Activated CD4-positive, CD25-positive, alpha-beta regulatory T cell treated with anti-CD3 and anti-CD28 coated beads, Interleukin-2, amount 50 U/mL, for 16 hours (primary cell): ENCODE data around the gene PIGN.
A peak's percentile ranks its signal among the peaks of the same experiment; 100 is the strongest.

ENCODE experiments used
- DNase-seq: peaks from one replicate; pipeline ENCODE4 v3.0.0-alpha.2; 2020; ENCODE audit warnings: low read depth, low spot score

The PIGN gene, protein sequence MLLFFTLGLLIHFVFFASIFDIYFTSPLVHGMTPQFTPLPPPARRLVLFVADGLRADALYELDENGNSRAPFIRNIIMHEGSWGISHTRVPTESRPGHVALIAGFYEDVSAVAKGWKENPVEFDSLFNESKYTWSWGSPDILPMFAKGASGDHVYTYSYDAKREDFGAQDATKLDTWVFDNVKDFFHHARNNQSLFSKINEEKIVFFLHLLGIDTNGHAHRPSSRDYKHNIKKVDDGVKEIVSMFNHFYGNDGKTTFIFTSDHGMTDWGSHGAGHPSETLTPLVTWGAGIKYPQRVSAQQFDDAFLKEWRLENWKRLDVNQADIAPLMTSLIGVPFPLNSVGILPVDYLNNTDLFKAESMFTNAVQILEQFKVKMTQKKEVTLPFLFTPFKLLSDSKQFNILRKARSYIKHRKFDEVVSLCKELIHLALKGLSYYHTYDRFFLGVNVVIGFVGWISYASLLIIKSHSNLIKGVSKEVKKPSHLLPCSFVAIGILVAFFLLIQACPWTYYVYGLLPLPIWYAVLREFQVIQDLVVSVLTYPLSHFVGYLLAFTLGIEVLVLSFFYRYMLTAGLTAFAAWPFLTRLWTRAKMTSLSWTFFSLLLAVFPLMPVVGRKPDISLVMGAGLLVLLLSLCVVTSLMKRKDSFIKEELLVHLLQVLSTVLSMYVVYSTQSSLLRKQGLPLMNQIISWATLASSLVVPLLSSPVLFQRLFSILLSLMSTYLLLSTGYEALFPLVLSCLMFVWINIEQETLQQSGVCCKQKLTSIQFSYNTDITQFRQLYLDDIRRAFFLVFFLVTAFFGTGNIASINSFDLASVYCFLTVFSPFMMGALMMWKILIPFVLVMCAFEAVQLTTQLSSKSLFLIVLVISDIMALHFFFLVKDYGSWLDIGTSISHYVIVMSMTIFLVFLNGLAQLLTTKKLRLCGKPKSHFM

DNA sequence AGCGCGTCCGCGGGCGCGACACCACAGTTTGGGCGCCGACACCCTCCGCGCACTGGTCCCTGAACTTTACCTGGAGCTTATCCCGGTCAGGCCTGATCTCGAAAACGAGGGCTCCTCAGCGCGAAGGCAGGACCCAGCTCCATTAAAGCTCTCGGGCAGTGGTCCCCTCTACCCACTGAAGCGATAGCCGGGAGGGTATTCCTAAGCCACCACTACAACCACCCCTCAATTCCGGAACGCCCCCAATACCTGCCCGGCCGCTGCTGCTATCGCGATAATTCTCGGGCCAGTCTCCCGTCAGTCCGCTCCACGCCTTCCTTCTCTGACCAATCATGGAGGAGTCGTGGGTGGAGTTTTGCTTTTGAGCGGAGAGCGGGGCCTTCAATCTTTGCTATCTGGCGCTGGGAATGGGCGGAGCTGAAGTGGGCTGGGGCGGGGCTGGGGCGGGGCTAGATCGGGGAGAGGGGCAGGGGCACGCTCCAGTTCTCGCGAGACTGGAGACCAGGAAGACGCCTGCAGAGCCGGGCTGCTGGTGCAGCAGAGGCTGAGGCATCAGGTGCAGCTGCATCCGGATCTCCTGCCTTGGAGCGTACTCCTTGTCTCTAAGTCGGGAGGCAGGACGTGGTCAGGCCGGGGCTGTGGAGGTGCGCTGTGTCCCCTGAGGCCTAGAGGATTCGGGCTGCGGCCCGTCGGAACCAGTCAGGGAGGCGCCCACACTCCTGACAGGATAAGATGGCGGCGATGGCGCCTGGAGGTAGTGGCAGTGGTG, at the start of gene PIGN, which contains the start of gene RELCH:
PIGN (minus strand) TSS at position 283 of the 769 bp plus-strand sequence. CDS start 25,703 bp downstream, outside the sequence.
RELCH (plus strand) TSS at position 482 of the 769 bp plus-strand sequence; CDS start at position 733, 251 bp downstream.
- DNase-seq: peak; percentile 94

DNA sequence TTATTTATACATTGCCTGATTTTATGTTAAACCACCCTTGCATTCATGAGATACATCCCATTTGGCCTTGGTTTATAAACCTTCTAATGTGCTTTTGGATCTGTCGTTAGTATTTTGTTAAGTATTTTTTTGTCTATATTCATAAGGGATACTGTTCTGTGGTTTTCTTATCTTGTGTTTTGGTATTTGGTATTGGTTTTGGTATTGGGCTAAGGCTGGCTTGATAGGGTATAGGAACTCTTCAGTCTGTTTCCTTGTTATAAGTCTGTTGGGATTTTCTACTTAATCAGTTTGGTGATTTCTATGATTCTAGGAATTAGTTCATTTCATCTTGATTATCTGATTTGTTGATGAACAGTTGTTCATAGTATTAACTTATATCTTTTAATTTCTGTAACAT, 49.4 kb upstream of the PIGN start:
- no peak for DNase-seq

DNA sequence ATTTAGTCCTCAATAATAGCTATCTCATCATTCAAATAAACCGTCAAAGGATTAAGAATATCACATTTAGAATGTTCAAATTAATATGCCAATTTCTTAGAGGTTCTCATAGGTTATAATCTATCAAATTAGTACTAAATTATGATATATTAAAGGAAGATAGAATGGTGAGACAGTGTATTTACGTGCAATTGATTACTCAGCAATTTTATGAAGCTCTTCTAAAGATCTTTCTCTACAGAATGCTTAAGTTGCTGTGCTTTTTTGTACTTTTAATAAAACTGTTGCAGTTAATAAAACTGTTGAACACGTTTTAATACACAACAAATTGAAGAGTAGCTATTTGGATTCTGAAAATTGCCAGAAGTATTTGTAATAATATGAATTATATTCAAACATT, 39.2 kb upstream of the PIGN start:
- DNase-seq: no peak

DNA sequence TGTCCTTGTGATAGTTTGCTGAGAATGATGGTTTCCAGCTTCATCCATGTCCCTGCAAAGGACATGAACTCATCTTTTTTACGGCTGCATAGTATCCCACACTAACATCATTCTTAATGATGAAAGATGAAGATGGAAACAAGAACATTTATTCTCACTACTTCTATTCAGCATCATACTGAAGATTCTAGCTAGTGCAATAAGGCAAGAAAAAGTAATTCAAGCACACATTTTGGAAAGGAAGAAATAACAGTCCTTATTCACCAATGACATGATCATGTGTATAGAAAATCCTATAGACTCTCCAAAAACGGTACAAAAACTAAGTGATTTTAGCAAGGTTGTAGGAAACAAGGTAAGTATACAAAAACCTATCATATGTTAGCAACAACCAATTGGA, 37.4 kb upstream of the PIGN start:
- DNase-seq: no peak

DNA sequence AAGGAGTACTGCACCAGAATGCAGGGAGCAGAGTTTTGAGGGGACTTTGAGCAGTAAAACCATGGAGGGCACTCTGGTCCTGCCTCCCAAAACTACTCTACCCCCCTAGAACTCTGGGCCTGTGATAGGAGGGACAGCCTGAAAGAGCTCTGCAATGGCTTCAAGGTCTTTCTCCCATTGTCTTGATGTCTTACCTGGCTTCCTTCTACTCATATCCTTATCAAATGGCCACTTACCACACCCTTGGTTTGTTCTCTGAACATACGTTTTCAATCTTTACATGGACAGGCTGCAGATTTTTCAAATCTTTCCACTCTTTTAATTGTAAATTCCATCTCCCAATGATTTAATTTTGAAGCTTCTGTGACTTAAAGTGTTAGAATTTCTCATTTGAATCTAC, 27.9 kb upstream of the PIGN start:
- no peak for DNase-seq

DNA sequence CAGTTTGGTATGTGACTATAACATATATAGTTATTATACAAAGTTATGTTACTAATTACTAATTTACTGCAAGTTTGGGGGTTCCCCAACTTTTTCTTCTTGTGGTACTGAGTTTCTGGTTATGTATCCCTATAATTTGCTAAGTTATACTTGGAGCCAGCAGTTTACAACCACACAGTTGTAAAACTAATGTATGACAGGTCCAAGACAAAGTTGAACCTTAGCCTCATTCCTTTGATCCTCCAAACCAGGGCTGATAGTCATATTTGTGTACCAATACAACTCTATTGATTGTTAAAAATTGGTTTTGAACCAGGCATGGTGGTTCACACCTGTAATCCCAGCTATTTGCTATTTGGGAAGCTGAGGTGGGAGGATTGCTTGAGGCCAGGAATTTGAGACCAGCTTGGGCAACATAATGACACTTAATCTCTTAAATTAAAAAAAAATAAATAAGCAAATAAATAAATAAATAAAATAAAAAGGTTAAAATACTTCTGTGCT, 24.5 kb upstream of the PIGN start:
- no peak for DNase-seq

DNA sequence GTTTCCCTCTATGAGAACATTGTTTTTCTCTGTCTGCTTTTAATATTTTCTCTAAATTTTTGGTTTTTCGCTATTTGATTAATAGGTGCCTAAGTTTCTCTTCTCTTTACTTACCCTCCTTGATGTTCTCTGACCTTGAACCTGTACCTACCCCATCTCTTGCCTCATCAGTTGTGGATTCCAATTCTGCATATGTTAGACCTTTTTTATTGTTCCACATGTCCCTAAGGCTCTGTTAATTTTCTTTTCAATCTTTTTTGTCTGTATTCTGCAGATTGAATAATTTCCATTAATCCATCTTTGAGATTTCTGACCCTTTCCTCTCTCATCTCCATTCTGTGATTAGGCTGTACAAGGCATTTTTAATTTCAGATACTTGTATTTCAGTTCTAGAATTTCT, 23.3 kb upstream of the PIGN start:
- DNase-seq: no peak

DNA sequence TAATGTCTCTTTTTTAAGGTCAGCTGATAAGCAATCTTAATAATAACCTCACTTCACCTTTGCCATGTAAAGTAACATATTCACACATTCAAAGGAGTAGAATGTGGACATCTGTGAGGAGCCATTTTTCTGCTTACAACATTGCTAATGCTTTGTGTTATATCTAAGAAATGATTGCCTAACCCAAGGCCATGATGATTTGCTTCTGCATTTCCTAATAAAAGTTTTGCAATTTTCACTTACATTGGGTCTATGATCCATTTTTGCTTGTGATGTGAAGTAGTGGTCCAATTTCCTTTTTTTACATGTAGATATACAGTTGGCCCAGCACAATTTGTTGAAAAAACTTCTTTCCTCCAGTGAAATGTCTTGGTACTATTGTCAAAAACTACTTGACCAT, 22.2 kb upstream of the PIGN start:
- DNase-seq: no peak

DNA sequence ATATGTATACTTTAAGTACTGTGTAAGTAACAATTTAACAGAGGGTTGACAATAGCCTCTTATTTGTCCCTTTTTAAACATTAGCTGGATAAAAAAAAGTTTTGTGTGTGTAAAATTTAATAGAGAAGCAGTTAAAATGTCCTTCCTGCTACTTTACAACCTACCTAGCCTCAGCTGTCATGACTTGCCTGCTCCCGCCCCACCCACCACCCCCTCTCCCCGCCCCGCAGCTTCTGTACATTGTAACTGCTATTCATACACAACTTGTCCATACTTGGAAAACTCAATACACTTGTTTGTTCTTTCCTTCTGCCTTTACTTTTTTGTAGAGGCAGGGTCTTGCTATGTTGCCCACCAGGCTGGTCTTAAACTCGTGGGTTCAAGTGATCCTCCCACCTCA, 19.7 kb upstream of the PIGN start:
- DNase-seq: no peak

DNA sequence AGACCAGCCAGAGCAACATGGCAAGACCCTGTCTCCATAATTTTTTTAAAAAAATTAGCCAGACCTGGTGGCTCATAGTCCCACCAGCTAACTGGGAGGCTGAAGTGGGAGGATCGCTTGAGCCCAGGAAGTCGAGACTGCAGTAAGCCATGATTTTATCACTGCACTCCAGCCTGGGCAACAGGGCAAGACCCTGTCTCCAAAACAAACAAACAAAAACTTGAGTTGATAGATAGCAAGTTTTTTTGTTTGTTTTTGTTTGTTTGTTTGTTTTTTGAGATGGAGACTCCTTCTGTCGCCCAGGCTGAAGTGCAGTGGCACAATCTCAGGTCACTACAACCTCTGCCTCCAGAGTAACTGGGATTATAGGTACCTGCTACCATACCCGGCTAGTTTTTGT, 19.0 kb upstream of the PIGN start:
- DNase-seq: no peak

DNA sequence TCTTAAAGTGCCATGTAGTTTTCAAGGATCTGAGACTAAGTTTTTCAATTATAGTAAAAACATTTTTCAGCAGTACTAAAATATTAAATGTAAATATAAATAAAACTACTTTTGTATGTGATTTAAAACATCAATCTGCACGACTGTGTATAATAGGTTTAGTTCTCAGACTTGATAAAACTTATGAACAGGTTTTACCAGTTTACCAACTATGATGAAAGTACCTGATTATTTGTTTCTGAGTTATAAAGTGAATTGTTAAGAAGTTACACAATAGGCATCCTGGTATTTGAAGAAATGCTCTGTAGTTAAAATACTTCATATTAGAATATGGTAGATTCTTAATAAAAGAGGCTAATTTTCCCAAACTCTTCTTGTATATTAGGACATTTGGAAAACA, 15.0 kb upstream of the PIGN start:
- DNase-seq: no peak

DNA sequence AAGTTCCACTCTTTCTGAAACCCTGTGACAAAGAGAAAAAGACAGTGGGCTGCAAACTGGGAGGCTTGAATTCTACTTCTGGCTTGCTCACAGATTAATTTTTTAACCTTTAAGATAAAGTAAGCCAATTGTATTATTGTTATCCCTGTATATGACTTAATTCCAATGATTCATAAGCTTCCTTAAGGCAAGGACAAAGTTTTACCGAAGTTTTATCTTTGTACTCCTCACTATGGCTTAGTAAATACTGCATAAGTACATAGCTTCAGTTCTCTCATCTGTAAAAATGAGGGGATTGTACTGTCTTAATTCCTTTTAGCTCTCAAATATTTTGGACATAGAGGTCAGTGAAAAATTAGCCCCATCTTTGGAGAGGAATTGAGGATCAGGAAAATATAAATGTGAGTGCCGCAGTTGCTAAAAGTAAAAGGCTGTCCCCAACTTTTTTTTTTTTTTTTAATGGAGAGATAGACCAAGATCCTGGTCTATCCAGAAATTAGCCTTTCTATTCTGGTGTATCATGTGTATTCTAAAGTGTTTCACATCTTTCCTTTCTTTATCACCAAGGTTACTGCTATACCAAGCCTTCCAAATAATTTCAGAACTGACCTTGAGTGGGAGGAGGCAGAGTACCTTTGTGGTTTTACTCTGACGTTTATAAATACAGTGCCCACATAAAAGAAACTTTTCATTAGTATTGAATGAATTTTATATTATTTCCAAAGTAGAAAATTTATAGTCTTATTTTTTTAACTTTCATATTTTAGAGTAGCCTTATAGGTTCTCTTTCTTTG, 13.5 kb upstream of the PIGN start:
- DNase-seq: no peak

DNA sequence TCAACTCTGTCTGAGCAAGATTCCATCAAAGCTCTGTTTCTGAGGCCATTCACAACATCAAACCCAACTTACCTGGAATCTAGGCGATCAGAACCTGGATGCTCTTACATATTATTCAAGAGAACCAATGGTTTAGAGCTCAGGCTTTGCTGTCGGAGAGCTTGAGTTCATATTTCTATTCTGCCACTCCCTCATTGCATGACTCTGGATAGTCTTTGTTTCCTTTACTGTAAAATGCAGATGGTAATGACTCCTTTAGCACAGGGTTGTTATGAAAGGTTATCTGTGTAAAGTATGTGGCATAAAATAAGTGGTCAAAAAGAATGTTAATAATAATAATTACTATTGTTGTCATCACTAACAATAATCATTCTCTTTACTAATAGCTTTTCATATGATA, 12.8 kb upstream of the PIGN start:
- no peak for DNase-seq

DNA sequence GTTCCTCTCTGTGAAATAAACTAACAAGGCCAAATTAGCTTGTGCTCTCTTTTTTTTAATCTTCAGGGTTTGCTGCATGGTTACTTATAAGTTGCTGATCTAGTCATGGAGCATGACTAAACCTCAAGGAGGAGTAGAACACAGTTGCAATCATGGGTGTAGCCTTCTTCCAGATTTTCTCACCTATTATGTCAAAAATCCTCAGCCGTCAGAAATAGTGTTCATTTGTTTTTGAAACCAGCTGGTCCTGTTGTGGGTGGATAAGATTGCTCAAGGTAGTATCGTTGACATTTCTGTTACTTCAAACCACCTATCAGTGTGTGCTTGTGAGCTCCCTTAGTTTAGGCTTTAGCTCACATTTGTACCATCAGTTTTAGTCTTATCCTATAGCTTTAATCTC, 11.4 kb upstream of the PIGN start:
- no peak for DNase-seq

DNA sequence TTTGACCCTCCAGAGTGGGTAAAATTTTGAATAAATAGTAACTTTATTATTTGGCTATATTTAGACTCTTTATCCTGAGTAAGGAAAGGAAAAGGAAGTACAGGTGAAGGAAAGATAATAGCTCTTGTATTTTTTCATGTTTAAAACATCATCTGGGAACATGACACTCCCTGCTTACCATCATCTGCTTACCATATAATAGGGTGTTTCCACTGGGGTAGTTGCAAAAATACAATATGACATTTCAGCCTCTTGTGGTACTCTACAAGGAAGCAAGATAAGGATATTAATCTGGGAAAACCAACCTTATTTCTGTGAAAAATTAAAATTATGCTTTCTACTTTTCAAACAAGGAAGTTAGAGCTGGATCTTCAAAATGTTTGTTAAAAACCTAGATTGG, 10.1 kb upstream of the PIGN start:
- no peak for DNase-seq

DNA sequence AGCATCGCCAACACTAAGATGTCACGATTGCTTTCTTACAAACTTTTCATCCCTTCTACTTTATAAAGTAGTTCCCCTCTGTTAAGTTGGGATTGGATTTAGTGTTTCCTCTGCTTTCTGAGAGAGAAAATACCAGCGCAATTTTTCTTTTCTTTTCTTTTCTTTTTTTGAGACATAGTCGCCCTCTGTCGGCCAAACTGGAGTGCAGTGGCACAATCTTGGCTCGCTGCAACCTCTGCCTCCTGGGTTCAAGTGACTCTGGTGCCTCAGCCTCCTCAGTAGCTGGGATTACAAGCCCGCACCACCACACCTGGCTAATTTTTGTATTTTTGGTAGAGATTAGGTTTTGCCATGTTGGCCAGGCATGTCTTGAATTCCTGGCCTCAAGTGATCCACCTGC, 9.2 kb upstream of the PIGN start:
- no peak for DNase-seq

DNA sequence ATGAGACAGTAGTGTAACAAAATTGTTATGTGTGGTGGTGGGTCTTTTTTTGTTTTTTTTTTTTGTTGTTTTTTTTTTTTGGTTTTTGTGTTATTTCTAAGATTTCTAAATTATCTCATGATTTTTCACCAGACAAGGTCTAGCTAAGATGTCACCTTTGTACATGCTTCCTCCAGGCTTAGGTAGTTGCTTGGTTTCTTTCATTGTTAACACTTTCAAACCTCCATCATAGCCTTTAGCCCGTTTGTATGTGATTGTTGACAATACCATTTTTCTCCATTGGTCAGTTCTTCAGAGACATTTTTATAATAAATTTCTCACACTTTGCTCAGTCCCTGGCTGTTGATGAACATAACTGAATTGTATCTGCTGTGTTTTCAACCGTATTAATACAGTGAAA, 2.4 kb upstream of the PIGN start:
- DNase-seq: no peak

DNA sequence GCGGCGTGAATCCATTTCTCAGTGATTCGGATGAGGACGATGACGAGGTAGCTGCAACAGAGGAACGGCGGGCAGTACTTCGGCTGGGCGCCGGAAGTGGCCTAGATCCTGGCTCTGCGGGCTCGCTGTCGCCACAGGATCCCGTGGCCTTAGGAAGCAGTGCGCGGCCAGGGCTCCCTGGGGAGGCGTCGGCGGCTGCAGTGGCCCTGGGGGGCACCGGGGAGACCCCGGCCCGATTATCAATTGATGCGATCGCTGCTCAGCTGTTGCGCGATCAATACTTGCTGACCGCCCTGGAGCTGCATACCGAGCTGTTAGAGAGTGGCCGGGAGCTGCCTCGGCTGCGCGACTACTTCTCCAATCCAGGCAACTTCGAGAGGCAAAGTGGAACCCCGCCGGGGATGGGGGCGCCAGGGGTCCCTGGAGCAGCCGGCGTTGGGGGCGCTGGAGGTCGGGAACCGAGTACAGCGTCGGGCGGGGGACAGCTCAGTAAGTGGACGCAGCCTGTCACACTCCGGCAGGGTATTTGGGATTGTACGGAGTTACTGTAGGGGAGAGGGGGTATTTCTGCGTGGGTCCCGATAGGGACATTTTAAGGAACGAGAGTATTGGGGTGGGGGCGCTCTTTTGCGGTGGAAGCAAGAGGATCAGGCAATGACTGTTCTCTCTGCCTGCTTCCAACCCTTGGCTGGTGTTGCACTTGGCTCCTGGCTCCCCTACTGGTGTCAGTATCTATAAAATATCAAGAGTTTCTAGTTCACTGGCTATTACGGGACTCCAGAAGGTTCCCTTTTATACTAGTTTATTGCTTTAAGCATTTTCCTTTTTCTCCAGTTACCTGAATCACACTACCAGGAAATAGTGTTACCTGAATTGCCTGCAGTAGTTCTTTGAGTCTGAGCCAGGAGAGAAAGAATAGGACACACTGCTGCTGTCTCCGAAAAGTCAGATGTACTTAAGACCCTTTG, 971 bp upstream of the PIGN start:
- no peak for DNase-seq

DNA sequence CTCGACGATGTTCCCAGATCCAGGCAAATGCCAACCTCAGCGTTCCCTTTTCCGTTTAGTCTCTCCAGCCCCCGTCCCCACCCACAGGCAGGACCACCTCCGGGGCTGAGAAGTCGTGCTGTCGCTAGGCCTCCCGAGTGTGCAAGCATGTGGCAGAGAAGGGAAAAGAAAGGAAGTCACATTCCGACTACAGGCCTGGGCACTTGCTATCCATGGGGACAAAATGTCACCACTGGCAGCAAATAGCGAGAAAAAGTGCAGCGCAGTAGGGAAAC, 420 bp downstream of the PIGN start:
- no peak for DNase-seq
